Colonic mucosa (tissue), 4 donors: ENCODE data around the gene SAMSN1. TPM values are rescaled to one million over a fixed set of nuclear protein-coding genes. Genes with fewer than 3 reads are reported as not detected.

Source experiments
- DNase-seq: peaks from one replicate; pipeline ENCODE4 v3.0.0-alpha.2; 2020
- H3K27ac ChIP-seq: fragments of 200-600 bp; one replicate; pipeline ENCODE4 v1.8.0; 2021
- H3K27me3 ChIP-seq: fragments of 200-600 bp; one replicate; pipeline ENCODE4 v1.8.0; 2021
- H3K36me3 ChIP-seq: fragments of 200-600 bp; one replicate; pipeline ENCODE4 v1.8.0; 2021
- H3K4me1 ChIP-seq: fragments of 200-600 bp; one replicate; pipeline ENCODE4 v1.8.0; 2021; ENCODE audit warnings: mild to moderate bottlenecking
- H3K4me3 ChIP-seq: fragments of 200-600 bp; one replicate; pipeline ENCODE4 v1.8.0; 2021
- H3K9ac ChIP-seq, 2 donors: one replicate each; pipeline ENCODE4 v1.7.0; 2013; ENCODE audit warnings: control low read depth in 2 of 2, low read depth in 2 of 2, low read length in 2 of 2
- H3K9me3 ChIP-seq: fragments of 200-600 bp; one replicate; pipeline ENCODE4 v1.8.0; 2021
- CTCF ChIP-seq: fragments of 200-600 bp; IDR thresholded peaks from one replicate; pipeline ENCODE4 v1.8.0; 2022; ENCODE audit warnings: antibody characterized with exemption, mild to moderate bottlenecking
- intact Hi-C: fragments of 100-400 bp; cut with DNase I; formaldehyde crosslinking; loops from one replicate; pipeline ENCODE4 v1.14.1; 2022
- total RNA-seq, 2 donors: library from RNA; stranded (reverse); fragmentation: NEBNext Ultra II Directional in 1 of 2; extraction: Animal tissue kit (Norgen Biotek cat#: 25700) in 1 of 2; gene quantifications; one replicate each; pipeline ENCODE4 v1.2.1, GENCODE V29; 2021
- donor health status: healthy.
- donor health status: DM: no; HTN: no; CAD: no.
- donor health status: DM: no; HTN: no; CAD: no.

Gene SAMSN1
- total RNA-seq, 2 donors from 2014 or later, result 2.5 to 5.1 TPM

- no peak overlapping the region for H3K4me3 ChIP-seq
- no peak overlapping the region for H3K27ac ChIP-seq
- H3K9me3 ChIP-seq, result no peaks in the 10 kb centered on the region
- no peaks in the 10 kb centered on the region for H3K36me3 ChIP-seq
- H3K9ac ChIP-seq, result no peak overlapping the region
- no peaks in the 10 kb centered on the region for H3K4me1 ChIP-seq
- no peak for DNase-seq
- intact Hi-C loops, result no loop called here
- no peak for TF ChIP-seq CTCF
- no peaks in the 10 kb centered on the region for H3K27me3 ChIP-seq
Measured at GRCh38 chr21:14488672-14489204, 57.4 kb downstream of the SAMSN1 start.

- H3K36me3 ChIP-seq, result no peaks in the 10 kb centered on the region
- no peak for DNase-seq
- no peaks in the 10 kb centered on the region for H3K27me3 ChIP-seq
- intact Hi-C loops, result no loop called here
- no peaks in the 10 kb centered on the region for H3K4me1 ChIP-seq
- no peak overlapping the region for H3K27ac ChIP-seq
- H3K4me3 ChIP-seq, result no peak overlapping the region
- TF ChIP-seq CTCF, result no peak
- H3K9me3 ChIP-seq, result no peaks in the 10 kb centered on the region
- no peak overlapping the region for H3K9ac ChIP-seq
Measured at GRCh38 chr21:14487490-14488432, 58.4 kb downstream of the SAMSN1 start.

GRCh38 chr21:14486869-14487268, 59.2 kb downstream of the SAMSN1 start:
- intact Hi-C loops, result no loop called here
- DNase-seq, result no peak
- Histone ChIP-seq H3K36me3 (no peaks in the 10 kb centered on the region), H3K27ac (no peak overlapping the region), H3K27me3 (no peaks in the 10 kb centered on the region), H3K9me3 (no peaks in the 10 kb centered on the region), H3K4me1 (no peaks in the 10 kb centered on the region), H3K4me3 (no peak overlapping the region), H3K9ac (no peak overlapping the region)
- TF ChIP-seq CTCF, result no peak

- Histone ChIP-seq H3K4me1 (no peaks in the 10 kb centered on the region), H3K27me3 (no peaks in the 10 kb centered on the region), H3K36me3 (no peaks in the 10 kb centered on the region), H3K9ac (no peak overlapping the region), H3K4me3 (no peak overlapping the region), H3K27ac (no peak overlapping the region), H3K9me3 (no peaks in the 10 kb centered on the region)
- DNase-seq, result no peak
- TF ChIP-seq CTCF, result no peak
- intact Hi-C loops, result no loop called here
Measured at GRCh38 chr21:14484188-14485009, 61.7 kb downstream of the SAMSN1 start.

- Histone ChIP-seq H3K9me3 (no peaks in the 10 kb centered on the region), H3K4me3 (no peak overlapping the region), H3K4me1 (no peaks in the 10 kb centered on the region), H3K36me3 (no peaks in the 10 kb centered on the region), H3K27ac (no peak overlapping the region), H3K27me3 (no peaks in the 10 kb centered on the region), H3K9ac (no peak overlapping the region)
- DNase-seq, result no peak
- intact Hi-C loops, result no loop called here
- TF ChIP-seq CTCF, result no peak
Measured at GRCh38 chr21:14483296-14483695, 62.8 kb downstream of the SAMSN1 start.
